ENCODE data around the gene SMIM38. TPM values are rescaled to one million over a fixed set of nuclear protein-coding genes. Genes with fewer than 3 reads are reported as not detected.

SMIM38 gene
- total and polyA plus RNA-seq, 9 of the 15 experiments (the other 6 are each of a cell fraction or from before 2014, with no cell fraction given) = 0.07 to 1.2 (median 0.21) TPM; not detected in 2

GRCh38 chr11:69106031-69106811 lies 49.5 kb upstream of the SMIM38 start:
- intact Hi-C loops (cut with micrococcal nuclease) = no loop called here
- H3K27me3 ChIP-seq (ENCODE audit: control insufficient read depth in 2 of 2, insufficient read depth in 2 of 2, low read length in 2 of 2) = peaks cover 6 to 75% of the 10 kb centered on the region in 2 experiments; a peak in 4 of 5 replicates
- CTCF ChIA-PET (ENCODE audit: low intra/inter-chr PET ratio) = no interaction called here

More at GRCh38 chr11:69106031-69106811, 49.5 kb upstream of the SMIM38 start:
- Histone ChIP-seq H3K79me2 (ENCODE audit: control insufficient read depth, insufficient read depth, low read length) (no peaks in the 10 kb centered on the region), H3K4me3 (no peak overlapping the region), H3K4me1 (replicated peaks in 1 of 2; ENCODE audit: control insufficient read depth in 2 of 2, insufficient read depth in 2 of 2, low read length in 2 of 2) (peaks cover 0 to 4% of the 10 kb centered on the region in 2 experiments; a peak in 1 of 5 replicates), H3K36me3 (ENCODE audit: control insufficient read depth, insufficient read depth, low read length) (no peaks in the 10 kb centered on the region), H3K9me3 (replicated peaks; ENCODE audit: control insufficient read depth, insufficient read depth, low read depth, low read length) (no peaks in the 10 kb centered on the region), H3K9ac (ENCODE audit: insufficient read depth in 1 of 2, low read depth in 2 of 2, low read length in 2 of 2) (no peak overlapping the region; a peak in 1 of 4 replicates), H2AFZ (ENCODE audit: low read depth, low read length) (no peak overlapping the region), H3K4me2 (ENCODE audit: insufficient read depth, low read length) (no peak overlapping the region), H3K27ac (ENCODE audit: extremely low read depth, low read depth, low read length) (no peak overlapping the region), H3K9me1 (ENCODE audit: control insufficient read depth, insufficient read depth, low read length) (no peaks in the 10 kb centered on the region), H4K20me1 (replicated peaks; ENCODE audit: control insufficient read depth, insufficient read depth, low read length) (peaks cover 2% of the 10 kb centered on the region; the same call in 1 of the 2 replicates)
- 10% methylated on average over 19 of the region's 23 CpGs for WGBS (ENCODE audit: insufficient coverage, low coverage, missing lambda C conversion rate)
- TF ChIP-seq PHF20 (IDR thresholded peaks at IDR 0.05; ENCODE audit: partially characterized antibody) = no peak
- TF ChIP-seq PRPF4 (IDR thresholded peaks at IDR 0.05; ENCODE audit: insufficient read depth, low read depth, low read length, poor library complexity, severe bottlenecking) = no peak
- no peak for TF ChIP-seq PREB (CRISPR knock-in tag; IDR thresholded peaks at IDR 0.05)
- TF ChIP-seq ZNF780A (CRISPR knock-in tag; IDR thresholded peaks at IDR 0.05) = no peak
- no peak for TF ChIP-seq L3MBTL2 (IDR thresholded peaks at IDR 0.05)
- no peak for TF ChIP-seq SIRT6 (IDR thresholded peaks at IDR 0.05; ENCODE audit: low read depth, low read length)
- no peak for TF ChIP-seq ATF3 (IDR thresholded peaks at IDR 0.05)
- no peak for TF ChIP-seq ATF3 (CRISPR knock-in tag; conservative IDR thresholded peaks at IDR 0.05)
- TF ChIP-seq PHF21A (IDR thresholded peaks at IDR 0.05; ENCODE audit: borderline replicate concordance, low read depth) = no peak
- no peak for TF ChIP-seq CHD2 (IDR thresholded peaks at IDR 0.05; ENCODE audit: low read depth, low read length)
- TF ChIP-seq ZNF408 (CRISPR knock-in tag; IDR thresholded peaks at IDR 0.05; ENCODE audit: low read depth) = no peak
- TF ChIP-seq WHSC1 (IDR thresholded peaks at IDR 0.05; ENCODE audit: low read length) = no peak
- no peak for FAIRE-seq
- BruUV-seq (replicated peaks) = no TSS peak
- POLR2A ChIA-PET = interaction anchor here (1.1 kb wide), 1 partner anchor 8 kb away, joined by 3 read pairs; no protein-coding TSS in a partner anchor
- no peak for DNase-seq (ENCODE audit: extremely low read depth in 1 of 4, low spot score in 3 of 4)
- in situ Hi-C loops (cut with MboI) = loop anchor here (5.0 kb wide), 2 partner anchors 536 to 566 kb away; partner anchors contain the start of gene CCND1
- no peak for ATAC-seq
